PFSK-1 (cell line): ENCODE measurements around the gene IQCE.

Experiments used
- FOXP2 ChIP-seq: optimal IDR thresholded peaks from 2 replicates; pipeline ENCODE3; 2011; ENCODE audit warnings: borderline replicate concordance, control low read depth, inconsistent platforms; ENCODE audit not compliant: insufficient read depth; ENCODE audit errors: extremely low read length, extremely low read depth
- POLR2AphosphoS5 ChIP-seq: IDR thresholded peaks from 2 replicates; pipeline ENCODE4 v1.6.1; 2012; ENCODE audit warnings: low read depth, mild to moderate bottlenecking, control low read depth, low read length, moderate library complexity
- SIN3A ChIP-seq: IDR thresholded peaks from 2 replicates; pipeline ENCODE4 v1.6.1; 2012; ENCODE audit warnings: mild to moderate bottlenecking, low read length, moderate library complexity, borderline replicate concordance; ENCODE audit not compliant: insufficient read depth
- TAF1 ChIP-seq: IDR thresholded peaks from 2 replicates; pipeline ENCODE4 v1.6.1; 2012; ENCODE audit warnings: low read length, control low read depth, borderline replicate concordance; ENCODE audit not compliant: insufficient read depth
- TF ChIP-seq, protein P1 (sequence below), 2 experiments: IDR thresholded peaks; 2 replicates each; pipeline versions ENCODE4 v1.6.1 to v1.8.0; 2011 to 2012; ENCODE audit warnings: low read depth in 2 of 2, low read length in 2 of 2, control low read depth in 1 of 2, inconsistent platforms in 1 of 2, mild to moderate bottlenecking in 1 of 2, moderate library complexity in 1 of 2; ENCODE audit not compliant: insufficient read depth in 1 of 2

The IQCE gene

DNA sequence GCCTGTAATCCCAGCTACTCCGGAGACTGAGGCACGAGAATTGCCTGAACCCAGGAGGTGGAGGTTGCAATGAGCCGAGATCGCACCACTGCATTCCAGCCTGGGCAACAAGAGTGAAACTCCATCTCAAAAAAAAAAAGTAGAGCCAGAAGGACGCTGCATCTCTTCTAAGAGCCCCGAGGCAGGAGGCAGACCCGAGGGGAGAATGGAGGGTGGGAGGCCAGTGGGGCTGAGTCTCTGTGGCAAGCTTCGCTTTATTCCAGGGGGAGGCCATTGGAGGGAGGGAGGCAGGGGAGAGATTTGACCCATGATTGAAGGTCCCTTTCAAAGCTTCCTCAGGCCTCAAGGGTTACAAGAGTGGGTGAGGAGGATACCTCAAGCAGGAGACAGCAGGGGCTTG lies 91.7 kb downstream of the IQCE start:
- TF ChIP-seq FOXP2: no peak
- no peak for TF ChIP-seq POLR2AphosphoS5
- TF ChIP-seq SIN3A: no peak
- TF ChIP-seq TAF1: no peak
- TF ChIP-seq, protein P1, sequence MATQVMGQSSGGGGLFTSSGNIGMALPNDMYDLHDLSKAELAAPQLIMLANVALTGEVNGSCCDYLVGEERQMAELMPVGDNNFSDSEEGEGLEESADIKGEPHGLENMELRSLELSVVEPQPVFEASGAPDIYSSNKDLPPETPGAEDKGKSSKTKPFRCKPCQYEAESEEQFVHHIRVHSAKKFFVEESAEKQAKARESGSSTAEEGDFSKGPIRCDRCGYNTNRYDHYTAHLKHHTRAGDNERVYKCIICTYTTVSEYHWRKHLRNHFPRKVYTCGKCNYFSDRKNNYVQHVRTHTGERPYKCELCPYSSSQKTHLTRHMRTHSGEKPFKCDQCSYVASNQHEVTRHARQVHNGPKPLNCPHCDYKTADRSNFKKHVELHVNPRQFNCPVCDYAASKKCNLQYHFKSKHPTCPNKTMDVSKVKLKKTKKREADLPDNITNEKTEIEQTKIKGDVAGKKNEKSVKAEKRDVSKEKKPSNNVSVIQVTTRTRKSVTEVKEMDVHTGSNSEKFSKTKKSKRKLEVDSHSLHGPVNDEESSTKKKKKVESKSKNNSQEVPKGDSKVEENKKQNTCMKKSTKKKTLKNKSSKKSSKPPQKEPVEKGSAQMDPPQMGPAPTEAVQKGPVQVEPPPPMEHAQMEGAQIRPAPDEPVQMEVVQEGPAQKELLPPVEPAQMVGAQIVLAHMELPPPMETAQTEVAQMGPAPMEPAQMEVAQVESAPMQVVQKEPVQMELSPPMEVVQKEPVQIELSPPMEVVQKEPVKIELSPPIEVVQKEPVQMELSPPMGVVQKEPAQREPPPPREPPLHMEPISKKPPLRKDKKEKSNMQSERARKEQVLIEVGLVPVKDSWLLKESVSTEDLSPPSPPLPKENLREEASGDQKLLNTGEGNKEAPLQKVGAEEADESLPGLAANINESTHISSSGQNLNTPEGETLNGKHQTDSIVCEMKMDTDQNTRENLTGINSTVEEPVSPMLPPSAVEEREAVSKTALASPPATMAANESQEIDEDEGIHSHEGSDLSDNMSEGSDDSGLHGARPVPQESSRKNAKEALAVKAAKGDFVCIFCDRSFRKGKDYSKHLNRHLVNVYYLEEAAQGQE (IDR thresholded peaks at IDR 0.05; ENCODE audit: insufficient read depth in 1 of 2, low read depth in 2 of 2, low read length in 2 of 2): no peak

DNA sequence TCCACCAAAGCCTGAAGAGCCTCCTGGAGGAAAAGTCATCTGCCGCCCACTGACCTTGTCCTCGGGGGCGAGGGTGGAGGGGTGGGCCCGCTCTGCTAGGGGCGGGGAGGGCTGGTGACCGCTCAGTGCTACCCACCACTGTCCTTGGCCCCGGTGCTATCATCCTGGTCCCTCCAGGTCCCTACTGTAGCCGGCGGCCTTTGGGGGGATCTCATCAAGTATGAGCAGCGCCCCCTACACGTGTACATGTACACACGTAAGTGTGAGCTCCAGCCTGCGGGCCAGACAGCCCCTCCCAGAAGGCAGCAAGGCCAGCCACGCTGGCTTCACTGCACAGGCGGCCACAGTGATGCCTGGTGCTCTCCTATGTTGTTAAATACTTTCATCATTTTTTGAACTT lies 92.6 kb downstream of the IQCE start:
- TF ChIP-seq TAF1 (no peak), SIN3A (no peak), POLR2AphosphoS5 (no peak), FOXP2 (no peak)
- TF ChIP-seq, protein P1 (IDR thresholded peaks at IDR 0.05; ENCODE audit: insufficient read depth in 1 of 2, low read depth in 2 of 2, low read length in 2 of 2): no peak

DNA sequence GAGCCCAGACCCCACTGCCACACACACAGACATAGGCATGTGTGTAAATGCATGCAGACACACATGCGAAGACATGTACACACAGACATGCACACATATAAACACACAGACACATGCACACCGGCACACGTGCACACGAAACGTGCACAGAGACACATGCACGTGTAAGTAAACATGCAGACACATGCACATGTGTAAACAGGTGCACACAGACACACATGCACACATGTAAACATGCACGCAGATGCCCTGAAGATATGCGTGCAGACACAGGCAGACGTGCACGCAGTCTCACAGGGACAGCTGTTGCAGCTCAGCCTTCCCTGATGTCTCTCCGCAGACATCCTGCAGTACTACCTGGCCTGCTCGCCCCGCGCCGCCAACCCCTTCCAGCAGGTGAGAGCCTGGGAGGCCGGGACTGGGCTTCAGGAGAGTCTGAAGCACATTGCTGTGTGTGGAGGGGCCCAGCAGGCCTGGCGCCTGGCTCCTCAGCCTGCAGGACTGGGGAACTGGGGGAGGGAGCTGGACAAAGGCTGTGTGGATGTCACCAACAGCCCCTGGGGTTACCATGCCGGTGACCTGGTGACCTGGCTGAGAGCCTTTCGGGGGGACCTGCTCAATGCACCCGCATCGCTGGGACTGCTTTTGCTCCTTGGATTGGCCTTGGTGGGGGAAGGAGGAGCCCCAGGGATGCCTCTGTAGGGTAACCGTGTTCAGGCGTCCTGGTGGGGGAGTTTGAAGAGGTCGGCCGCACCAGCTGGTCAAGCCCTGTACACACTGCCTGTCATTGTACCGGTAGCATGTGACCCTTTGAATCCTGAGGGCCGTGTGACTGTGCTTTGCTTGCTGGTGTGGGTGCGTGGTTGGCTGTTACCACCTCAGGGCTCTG lies 93.3 kb downstream of the IQCE start:
- TF ChIP-seq TAF1 (no peak), FOXP2 (no peak), POLR2AphosphoS5 (no peak), SIN3A (no peak)
- TF ChIP-seq, protein P1 (IDR thresholded peaks at IDR 0.05; ENCODE audit: insufficient read depth in 1 of 2, low read depth in 2 of 2, low read length in 2 of 2): no peak

DNA sequence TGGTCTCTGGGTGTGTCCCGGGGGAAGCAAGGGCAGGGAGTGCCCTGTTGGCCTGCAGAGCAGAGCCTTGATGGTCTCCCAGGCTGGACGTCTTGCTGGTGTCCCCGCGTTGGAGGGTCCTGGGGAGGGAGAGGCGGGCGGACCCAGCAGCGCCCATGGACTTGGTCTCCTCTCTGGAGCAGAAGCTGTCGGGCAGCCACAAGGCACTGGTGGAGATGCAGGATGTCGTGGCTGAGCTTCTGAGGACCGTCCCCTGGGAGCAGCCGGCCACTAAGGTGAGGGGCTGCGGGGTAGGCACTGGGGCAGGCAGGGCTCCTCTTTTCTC lies 93.9 kb downstream of the IQCE start:
- TF ChIP-seq, protein P1 (IDR thresholded peaks at IDR 0.05; ENCODE audit: insufficient read depth in 1 of 2, low read depth in 2 of 2, low read length in 2 of 2): no peak
- TF ChIP-seq TAF1 (no peak), FOXP2 (no peak), POLR2AphosphoS5 (no peak), SIN3A (no peak)

DNA sequence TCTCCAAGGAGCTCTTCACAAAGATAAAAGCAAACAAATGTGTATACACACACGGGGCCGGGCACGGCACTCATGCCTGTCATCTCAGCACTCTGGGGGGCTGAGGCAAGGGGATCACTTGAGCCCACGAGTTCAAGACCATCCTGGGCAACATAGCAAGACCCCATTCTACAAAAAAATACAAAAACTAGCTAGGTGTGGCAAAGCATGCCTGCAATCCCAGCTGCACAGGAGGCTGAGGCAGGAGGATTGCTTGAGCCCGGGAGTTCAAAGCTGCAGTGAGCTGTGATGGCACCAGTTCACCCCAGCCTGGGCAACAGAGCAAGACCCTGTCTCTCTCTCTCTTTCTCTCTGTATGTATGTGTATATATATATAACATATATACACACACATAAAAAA lies 95.3 kb downstream of the IQCE start:
- TF ChIP-seq SIN3A (no peak), TAF1 (no peak), FOXP2 (no peak), POLR2AphosphoS5 (no peak)
- TF ChIP-seq, protein P1 (IDR thresholded peaks at IDR 0.05; ENCODE audit: insufficient read depth in 1 of 2, low read depth in 2 of 2, low read length in 2 of 2): no peak
